Progenitor cell of endocrine pancreas (in vitro differentiated cells): ENCODE measurements around the gene APOBEC4. TPM values are rescaled to one million over a fixed set of nuclear protein-coding genes. Genes with fewer than 3 reads are reported as not detected.
A peak's percentile ranks its signal among the peaks of the same experiment; 100 is the strongest.

Experiments
- DNase-seq: peaks from one replicate; pipeline ENCODE4 v3.0.0; 2021; ENCODE audit warnings: low spot score; ENCODE audit not compliant: unreplicated experiment
- H3K27ac Mint-ChIP-seq: 2 replicates; pipeline ENCODE4 v1.8.0; 2021; ENCODE audit warnings: mild to moderate bottlenecking, moderate library complexity, mixed read lengths
- H3K27me3 Mint-ChIP-seq: 2 replicates; pipeline ENCODE4 v1.8.0; 2021; ENCODE audit warnings: mixed read lengths
- H3K36me3 Mint-ChIP-seq: 2 replicates; pipeline ENCODE4 v1.8.0; 2022; ENCODE audit warnings: mixed read lengths; ENCODE audit not compliant: insufficient read depth
- H3K4me1 Mint-ChIP-seq: 2 replicates; pipeline ENCODE4 v1.8.0; 2021; ENCODE audit warnings: low read depth, mixed read lengths
- H3K4me3 Mint-ChIP-seq: 2 replicates; pipeline ENCODE4 v1.8.0; 2021; ENCODE audit warnings: low read depth, mild to moderate bottlenecking, moderate library complexity, mixed read lengths
- H3K9me3 Mint-ChIP-seq: 2 replicates; pipeline ENCODE4 v1.8.0; 2021; ENCODE audit warnings: low read depth, mixed read lengths
- total RNA-seq: library from RNA; stranded (reverse); gene quantifications from 2 replicates; pipeline ENCODE4 v1.2.1, GENCODE V29; 2021
- TF ChIP-seq, protein P1 (sequence below): fragments of 200-600 bp; sonication (generic); IDR thresholded peaks from one replicate; pipeline ENCODE4 v1.5.0; 2021; ENCODE audit warnings: antibody characterized with exemption, mild to moderate bottlenecking; ENCODE audit not compliant: unreplicated experiment

The APOBEC4 gene
- total RNA-seq, 1 donor from 2014 or later: not detected

DNA sequence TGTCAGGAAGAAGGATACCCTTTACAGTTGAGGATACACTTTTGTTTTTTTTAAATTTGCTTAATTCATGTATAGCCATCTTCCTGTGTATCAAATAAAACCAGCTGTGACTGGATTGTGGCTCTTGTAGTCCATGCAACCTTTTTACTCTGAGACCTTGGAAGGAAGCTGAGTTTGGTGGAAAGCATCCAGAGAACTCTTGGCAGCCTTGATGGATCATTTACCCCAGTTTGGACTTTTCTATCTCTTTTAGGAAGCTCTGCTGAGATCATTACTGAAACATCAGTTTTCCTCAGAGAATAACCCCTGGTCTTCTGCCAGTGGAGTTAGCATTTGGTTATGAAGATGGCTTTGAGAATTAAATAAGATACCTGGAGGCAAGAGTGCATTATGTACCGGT, 21.2 kb upstream of the APOBEC4 start:
- H3K9me3 Mint-ChIP-seq: peaks cover 8% of the 10 kb centered on the region
- no peaks in the 10 kb centered on the region for H3K27me3 Mint-ChIP-seq
- no peak overlapping the region for H3K27ac Mint-ChIP-seq

DNA sequence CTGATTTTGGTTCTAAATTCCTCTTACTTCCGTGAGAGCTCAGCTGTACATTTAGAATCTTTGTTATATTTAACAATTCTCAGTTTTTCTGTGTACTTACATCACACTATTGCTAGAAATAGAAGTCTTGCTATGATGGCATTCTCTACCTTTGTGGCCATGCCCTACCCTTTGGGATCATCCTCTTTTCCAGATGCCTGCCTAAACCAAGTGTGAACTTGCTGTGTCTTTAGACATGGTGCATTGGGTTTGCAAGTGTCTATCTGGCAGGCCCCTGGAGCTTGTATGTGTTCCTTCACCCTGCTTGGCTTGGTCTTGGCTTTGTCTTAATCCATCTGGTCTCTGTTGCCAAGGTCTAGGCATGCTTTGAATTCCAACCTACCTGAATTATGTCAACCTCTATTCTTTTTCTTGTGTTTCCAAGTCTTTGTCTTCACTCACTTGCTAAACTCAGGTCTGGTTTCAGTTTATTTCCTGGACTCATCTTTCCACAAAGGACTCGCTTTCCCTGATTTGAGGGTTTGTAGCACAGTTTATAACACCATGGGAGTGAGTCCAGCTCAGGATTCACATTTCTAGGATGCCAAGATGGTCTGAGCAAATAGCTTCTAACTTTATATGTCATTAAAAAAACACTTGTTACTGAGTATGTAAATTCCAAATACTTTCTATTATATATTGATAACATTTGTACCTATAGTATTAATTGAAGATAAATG, 20.6 kb upstream of the APOBEC4 start:
- Mint-ChIP-seq H3K27ac (no peak overlapping the region), H3K9me3 (peaks cover 10% of the 10 kb centered on the region), H3K4me3 (no peak overlapping the region), H3K36me3 (peaks cover 3% of the 10 kb centered on the region), H3K4me1 (no peaks in the 10 kb centered on the region), H3K27me3 (no peaks in the 10 kb centered on the region)
- no peak for DNase-seq
- TF ChIP-seq, protein P1, sequence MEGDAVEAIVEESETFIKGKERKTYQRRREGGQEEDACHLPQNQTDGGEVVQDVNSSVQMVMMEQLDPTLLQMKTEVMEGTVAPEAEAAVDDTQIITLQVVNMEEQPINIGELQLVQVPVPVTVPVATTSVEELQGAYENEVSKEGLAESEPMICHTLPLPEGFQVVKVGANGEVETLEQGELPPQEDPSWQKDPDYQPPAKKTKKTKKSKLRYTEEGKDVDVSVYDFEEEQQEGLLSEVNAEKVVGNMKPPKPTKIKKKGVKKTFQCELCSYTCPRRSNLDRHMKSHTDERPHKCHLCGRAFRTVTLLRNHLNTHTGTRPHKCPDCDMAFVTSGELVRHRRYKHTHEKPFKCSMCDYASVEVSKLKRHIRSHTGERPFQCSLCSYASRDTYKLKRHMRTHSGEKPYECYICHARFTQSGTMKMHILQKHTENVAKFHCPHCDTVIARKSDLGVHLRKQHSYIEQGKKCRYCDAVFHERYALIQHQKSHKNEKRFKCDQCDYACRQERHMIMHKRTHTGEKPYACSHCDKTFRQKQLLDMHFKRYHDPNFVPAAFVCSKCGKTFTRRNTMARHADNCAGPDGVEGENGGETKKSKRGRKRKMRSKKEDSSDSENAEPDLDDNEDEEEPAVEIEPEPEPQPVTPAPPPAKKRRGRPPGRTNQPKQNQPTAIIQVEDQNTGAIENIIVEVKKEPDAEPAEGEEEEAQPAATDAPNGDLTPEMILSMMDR: no peak

More for the DNA sequence above, 21.2 kb upstream of the APOBEC4 start:
- no peak for DNase-seq
- H3K4me1 Mint-ChIP-seq: no peaks in the 10 kb centered on the region
- H3K4me3 Mint-ChIP-seq: no peak overlapping the region
- TF ChIP-seq, protein P1: no peak
- H3K36me3 Mint-ChIP-seq: peaks cover 3% of the 10 kb centered on the region

DNA sequence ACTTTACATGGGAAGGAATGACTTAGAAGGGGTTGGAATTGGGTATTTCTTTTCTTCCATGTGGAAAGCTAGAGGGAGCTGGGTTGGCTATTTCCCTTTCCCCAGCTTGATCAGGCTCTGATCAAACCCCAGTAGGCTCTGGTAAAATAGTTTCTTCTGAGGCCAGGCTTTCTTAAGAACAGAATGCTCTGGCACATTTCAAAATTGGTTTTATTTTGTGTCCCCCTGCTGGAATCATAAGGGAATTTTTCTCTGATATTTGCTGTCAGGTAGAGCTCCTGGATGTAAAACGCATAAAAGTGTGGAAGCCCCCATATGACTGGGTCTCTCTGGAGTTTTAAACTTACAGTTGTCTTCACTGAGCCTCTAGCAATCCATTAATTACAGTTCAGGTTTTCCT, 17.1 kb upstream of the APOBEC4 start:
- no peak overlapping the region for H3K27ac Mint-ChIP-seq
- TF ChIP-seq, protein P1: no peak

DNA sequence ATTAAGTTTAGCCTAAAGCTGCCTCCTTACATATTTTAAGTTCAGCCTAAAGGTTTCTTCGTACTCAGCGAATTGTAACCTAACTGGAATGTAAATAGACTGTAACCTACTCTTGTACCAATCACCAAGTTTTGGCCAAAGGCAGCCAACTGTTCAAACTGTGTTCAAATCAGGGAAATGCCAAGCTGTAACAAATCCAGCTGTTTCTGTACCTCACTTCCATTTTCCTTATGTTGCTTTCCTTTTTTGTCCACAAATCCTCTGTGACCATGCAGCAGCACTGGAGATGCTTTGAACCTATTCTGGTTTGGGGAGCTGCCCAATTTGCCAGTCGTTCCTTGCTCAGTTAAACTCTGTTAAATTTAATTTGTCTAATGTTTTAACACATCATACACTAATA, 3.2 kb upstream of the APOBEC4 start:
- Mint-ChIP-seq H3K9me3 (no peaks in the 10 kb centered on the region), H3K4me3 (no peak overlapping the region), H3K36me3 (no peaks in the 10 kb centered on the region), H3K27ac (no peak overlapping the region), H3K4me1 (peaks cover 11% of the 10 kb centered on the region), H3K27me3 (no peaks in the 10 kb centered on the region)
- DNase-seq: no peak
- TF ChIP-seq, protein P1: no peak

More for the DNA sequence above, 17.1 kb upstream of the APOBEC4 start:
- no peak for DNase-seq
- Mint-ChIP-seq H3K4me3 (no peak overlapping the region), H3K27me3 (no peaks in the 10 kb centered on the region), H3K36me3 (peaks cover 3% of the 10 kb centered on the region), H3K9me3 (peaks cover 10% of the 10 kb centered on the region), H3K4me1 (peaks cover 10% of the 10 kb centered on the region)

GRCh38 chr1:183655562-183656075, 2.5 kb upstream of the APOBEC4 start:
- Mint-ChIP-seq H3K4me3 (no peak overlapping the region), H3K36me3 (no peaks in the 10 kb centered on the region), H3K27me3 (no peaks in the 10 kb centered on the region), H3K9me3 (no peaks in the 10 kb centered on the region), H3K27ac (no peak overlapping the region), H3K4me1 (peaks cover 11% of the 10 kb centered on the region)
- DNase-seq: peak; percentile 61
- TF ChIP-seq, protein P1: peak; percentile 91
